WTC11 (cell line): ENCODE data around the gene HIF3A. TPM values are rescaled to one million over a fixed set of nuclear protein-coding genes. Genes with fewer than 3 reads are reported as not detected.

Experiments
- ATAC-seq: fragments of 200-7000 bp; cut with Tn5 transposase; 2 replicates; pipeline ENCODE4 v1.10.0; 2021; ENCODE audit warnings: mild to moderate bottlenecking, moderate library complexity
- CTCF ChIA-PET: fragments of 300-600 bp; sonication (Branson Sonifier 250); formaldehyde crosslinking; loops from one replicate; lab custom pipeline; 2021; ENCODE audit warnings: antibody characterized with exemption; lab: Charles Lee
- POLR2A ChIA-PET: fragments of 350-600 bp; sonication (Branson Sonifier 250); formaldehyde crosslinking; loops from one replicate; lab custom pipeline; 2021; ENCODE audit warnings: antibody characterized with exemption; lab: Charles Lee
- DNase-seq: peaks from one replicate; pipeline ENCODE4 v3.0.0; 2021; ENCODE audit warnings: low spot score
- H3K27ac Mint-ChIP-seq: 2 replicates; pipeline ENCODE4 v1.8.0; 2021; ENCODE audit warnings: mixed read lengths
- H3K27me3 Mint-ChIP-seq: 2 replicates; pipeline ENCODE4 v1.8.0; 2021; ENCODE audit warnings: low read depth, mild to moderate bottlenecking, moderate library complexity, mixed read lengths
- H3K36me3 Mint-ChIP-seq: 2 replicates; pipeline ENCODE4 v1.8.0; 2021; ENCODE audit warnings: mixed read lengths
- H3K4me1 Mint-ChIP-seq: 2 replicates; pipeline ENCODE4 v1.8.0; 2022; ENCODE audit warnings: mixed read lengths
- H3K4me3 Mint-ChIP-seq: 2 replicates; pipeline ENCODE4 v1.8.0; 2021; ENCODE audit warnings: mild to moderate bottlenecking, moderate library complexity, mixed read lengths
- H3K9me3 Mint-ChIP-seq: 2 replicates; pipeline ENCODE4 v1.8.0; 2021; ENCODE audit warnings: mixed read lengths
- AR ChIP-seq: fragments of 250-450 bp; sonication (Bioruptor Pico); IDR thresholded peaks from 2 replicates; pipeline ENCODE4 v1.9.0; 2021; ENCODE audit warnings: mild to moderate bottlenecking
- E2F4 ChIP-seq: sonication (generic); formaldehyde crosslinking; IDR thresholded peaks from 2 replicates; pipeline ENCODE4 v1.8.1; 2022; ENCODE audit warnings: low read depth, mild to moderate bottlenecking, moderate library complexity, missing genetic modification reagents, borderline replicate concordance
- EMX1 ChIP-seq: fragments of 250-450 bp; sonication (Bioruptor Pico); IDR thresholded peaks from 2 replicates; pipeline ENCODE4 v1.8.0; 2021; ENCODE audit warnings: mild to moderate bottlenecking
- ESRRA ChIP-seq: sonication (generic); formaldehyde crosslinking; IDR thresholded peaks from 2 replicates; pipeline ENCODE4 v1.8.1; 2022; ENCODE audit warnings: mild to moderate bottlenecking, missing genetic modification reagents, borderline replicate concordance
- FOXP1 ChIP-seq: sonication (generic); formaldehyde crosslinking; IDR thresholded peaks from 2 replicates; pipeline ENCODE4 v1.8.0; 2022; ENCODE audit warnings: missing genetic modification reagents, mild to moderate bottlenecking, moderate library complexity, borderline replicate concordance
- JUN ChIP-seq: sonication (generic); formaldehyde crosslinking; IDR thresholded peaks from 2 replicates; pipeline ENCODE4 v1.8.0; 2023; ENCODE audit warnings: mild to moderate bottlenecking, missing genetic modification reagents
- MXD4 ChIP-seq: fragments of 250-450 bp; sonication (Bioruptor Pico); IDR thresholded peaks from 2 replicates; pipeline ENCODE4 v1.8.0; 2021; ENCODE audit warnings: mild to moderate bottlenecking, moderate library complexity, borderline replicate concordance
- NFATC4 ChIP-seq: fragments of 250-450 bp; sonication (Bioruptor Pico); IDR thresholded peaks from 2 replicates; pipeline ENCODE4 v1.9.0; 2021; ENCODE audit warnings: mild to moderate bottlenecking
- STAT6 ChIP-seq: sonication (generic); formaldehyde crosslinking; conservative IDR thresholded peaks from 2 replicates; pipeline ENCODE4 v1.8.1; 2023; ENCODE audit warnings: mild to moderate bottlenecking, low read depth, missing genetic modification reagents, moderate library complexity
- TEAD4 ChIP-seq: sonication (generic); formaldehyde crosslinking; IDR thresholded peaks from 2 replicates; pipeline ENCODE4 v1.8.0; 2022; ENCODE audit warnings: mild to moderate bottlenecking, missing genetic modification reagents
- ZBTB43 ChIP-seq: sonication (generic); formaldehyde crosslinking; IDR thresholded peaks from 2 replicates; pipeline ENCODE4 v1.8.1; 2023; ENCODE audit warnings: mild to moderate bottlenecking, missing genetic modification reagents
- ZNF138 ChIP-seq: sonication (generic); formaldehyde crosslinking; conservative IDR thresholded peaks from 2 replicates; pipeline ENCODE4 v1.8.1; 2022; ENCODE audit warnings: mild to moderate bottlenecking, moderate library complexity, missing genetic modification reagents
- ZNF263 ChIP-seq: sonication (generic); formaldehyde crosslinking; IDR thresholded peaks from 2 replicates; pipeline ENCODE4 v1.8.1; 2022; ENCODE audit warnings: low read depth, mild to moderate bottlenecking, moderate library complexity, missing genetic modification reagents
- ZNF281 ChIP-seq: sonication (generic); formaldehyde crosslinking; IDR thresholded peaks from 2 replicates; pipeline ENCODE4 v1.8.0; 2023; ENCODE audit warnings: mild to moderate bottlenecking, missing genetic modification reagents
- ZNF317 ChIP-seq: sonication (generic); formaldehyde crosslinking; IDR thresholded peaks from 2 replicates; pipeline ENCODE4 v1.8.1; 2023; ENCODE audit warnings: low read depth, mild to moderate bottlenecking, moderate library complexity, missing genetic modification reagents, borderline replicate concordance
- ZNF416 ChIP-seq: fragments of 250-450 bp; sonication (Bioruptor Pico); IDR thresholded peaks from 2 replicates; pipeline ENCODE4 v1.9.0; 2021; ENCODE audit warnings: mild to moderate bottlenecking, inconsistent platforms
- ZNF425 ChIP-seq: fragments of 250-450 bp; sonication (Bioruptor Pico); conservative IDR thresholded peaks from 2 replicates; pipeline ENCODE4 v1.9.0; 2021; ENCODE audit warnings: mild to moderate bottlenecking
- total RNA-seq: library from RNA; stranded (reverse); gene quantifications from 3 replicates; pipeline ENCODE4 v1.2.3, GENCODE V29; 2021

Gene HIF3A
- total RNA-seq, 1 experiment from 2014 or later: 31.8 TPM

- H3K9me3 Mint-ChIP-seq: no peaks in the 10 kb centered on the region
- peaks cover 68% of the 10 kb centered on the region for H3K36me3 Mint-ChIP-seq
- TF ChIP-seq ZNF281 (CRISPR knock-in tag) (no peak), ZBTB43 (CRISPR knock-in tag) (no peak), ZNF263 (CRISPR knock-in tag) (no peak), TEAD4 (CRISPR knock-in tag) (no peak), E2F4 (CRISPR knock-in tag) (no peak), FOXP1 (CRISPR knock-in tag) (no peak), EMX1 (no peak), ZNF416 (CRISPR knock-in tag) (no peak), STAT6 (no peak), ZNF425 (CRISPR knock-in tag) (no peak), ESRRA (no peak), AR (CRISPR knock-in tag) (no peak), MXD4 (CRISPR knock-in tag) (no peak), ZNF317 (CRISPR knock-in tag) (no peak), ZNF138 (CRISPR knock-in tag) (no peak), JUN (CRISPR knock-in tag) (no peak), NFATC4 (CRISPR knock-in tag) (no peak)
- no peaks in the 10 kb centered on the region for H3K27me3 Mint-ChIP-seq
- DNase-seq (no peak), ATAC-seq (no peak)
- no peaks in the 10 kb centered on the region for H3K4me1 Mint-ChIP-seq
- ChIA-PET CTCF (interaction anchor here (1.5 kb wide), 1 partner anchor 13 kb away, joined by 6 read pairs; no protein-coding TSS in a partner anchor), POLR2A (interaction anchor here (0.7 kb wide), 1 partner anchor 11 kb away, joined by 6 read pairs; no protein-coding TSS in a partner anchor)
- H3K4me3 Mint-ChIP-seq: no peak overlapping the region
- H3K27ac Mint-ChIP-seq: no peak overlapping the region
These were observed 87.0 kb downstream of the HIF3A start for GRCh38 chr19:46383846-46384245.
